SKM-1 (cell line): Measurements from ENCODE around the gene CC2D2A.
"Not testable (repeated sequence)": the region's sequence is repeated elsewhere in the genome, so short reads cannot be mapped to it uniquely, and the experiment has no call there.

Source experiments
- DNase-seq: peaks from one replicate; lab custom pipeline; 2025; ENCODE audit not compliant: unreplicated experiment; lab: John Stamatoyannopoulos, UW

Gene CC2D2A

GRCh38 chr4:15513545-15513944, 43.9 kb downstream of the CC2D2A start:
- DNase-seq = no peak

- no peak for DNase-seq
Observed at GRCh38 chr4:15515106-15515505, 45.4 kb downstream of the CC2D2A start.

- DNase-seq = no peak
Observed at GRCh38 chr4:15516494-15516893, 46.8 kb downstream of the CC2D2A start.

- not testable (repeated sequence) for DNase-seq
Observed at GRCh38 chr4:15517681-15518080, 48.0 kb downstream of the CC2D2A start.

- DNase-seq = no peak
Observed at GRCh38 chr4:15521442-15522039, 51.9 kb downstream of the CC2D2A start.

GRCh38 chr4:15525080-15525479, 55.4 kb downstream of the CC2D2A start:
- no peak for DNase-seq

GRCh38 chr4:15526924-15527592, 57.4 kb downstream of the CC2D2A start:
- no peak for DNase-seq

GRCh38 chr4:15531792-15532191, 62.1 kb downstream of the CC2D2A start:
- DNase-seq = no peak

- DNase-seq = no peak
Observed at GRCh38 chr4:15533817-15534216, 64.1 kb downstream of the CC2D2A start.

GRCh38 chr4:15535599-15535998, 65.9 kb downstream of the CC2D2A start:
- DNase-seq = no peak

GRCh38 chr4:15536552-15537499, 67.1 kb downstream of the CC2D2A start:
- DNase-seq = no peak

- DNase-seq = no peak
Observed at GRCh38 chr4:15541941-15542340, 72.3 kb downstream of the CC2D2A start.

- DNase-seq = no peak
Observed at GRCh38 chr4:15542760-15543159, 73.1 kb downstream of the CC2D2A start.

- no peak for DNase-seq
Observed at GRCh38 chr4:15543537-15544247, 74.0 kb downstream of the CC2D2A start.

GRCh38 chr4:15544248-15544729, 74.6 kb downstream of the CC2D2A start:
- DNase-seq = no peak

- no peak for DNase-seq
Observed at GRCh38 chr4:15545371-15545770, 75.7 kb downstream of the CC2D2A start.

GRCh38 chr4:15547392-15547791, 77.7 kb downstream of the CC2D2A start:
- DNase-seq = no peak

GRCh38 chr4:15550491-15550890, 80.8 kb downstream of the CC2D2A start:
- DNase-seq = no peak

GRCh38 chr4:15551740-15552446, 82.2 kb downstream of the CC2D2A start:
- DNase-seq = no peak

- no peak for DNase-seq
Observed at GRCh38 chr4:15552557-15553362, 83.1 kb downstream of the CC2D2A start.
